GM23338 (cell line): ENCODE data around the gene DNASE2. TPM values are rescaled to one million over a fixed set of nuclear protein-coding genes. Genes with fewer than 3 reads are reported as not detected.

Experiments
- ATAC-seq: fragments of 200-7000 bp; cut with Tn5 transposase; 3 replicates; pipeline ENCODE4 v1.9.1; 2020
- DNase-seq: peaks from one replicate; pipeline ENCODE4 v3.0.0-alpha.2; 2015; ENCODE audit warnings: low spot score
- H2AFZ ChIP-seq: fragments of 200-600 bp; sonication (generic); 2 replicates; pipeline ENCODE4 v1.8.0; 2016; ENCODE audit warnings: antibody characterized with exemption, mild to moderate bottlenecking, moderate library complexity
- H3F3A ChIP-seq: fragments of 200-600 bp; sonication (generic); replicated peaks from 2 replicates; pipeline ENCODE4 v1.8.0; 2017; ENCODE audit warnings: antibody characterized with exemption, mixed run types, low read depth
- H3K27ac ChIP-seq: fragments of 200-600 bp; sonication (generic); 2 replicates; pipeline ENCODE4 v1.6.1; 2016; ENCODE audit warnings: low read depth
- H3K27me3 ChIP-seq: fragments of 200-600 bp; sonication (generic); 2 replicates; pipeline ENCODE4 v1.8.0; 2016; ENCODE audit warnings: mild to moderate bottlenecking, mixed run types, moderate library complexity; ENCODE audit not compliant: insufficient read depth
- H3K36me3 ChIP-seq: fragments of 200-600 bp; sonication (generic); 2 replicates; pipeline ENCODE4 v1.8.0; 2016; ENCODE audit warnings: mild to moderate bottlenecking; ENCODE audit not compliant: insufficient read depth
- H3K4me1 ChIP-seq: fragments of 200-600 bp; sonication (generic); 2 replicates; pipeline ENCODE4 v1.8.0; 2016; ENCODE audit warnings: mild to moderate bottlenecking, moderate library complexity; ENCODE audit not compliant: insufficient read depth
- H3K4me2 ChIP-seq: fragments of 200-600 bp; sonication (generic); 2 replicates; pipeline ENCODE4 v1.7.1; 2017; ENCODE audit warnings: mixed run types
- H3K4me3 ChIP-seq: fragments of 200-600 bp; sonication (generic); 2 replicates; pipeline ENCODE4 v1.6.1; 2016; ENCODE audit warnings: mixed run types
- H3K79me2 ChIP-seq: fragments of 200-600 bp; sonication (generic); replicated peaks from 2 replicates; pipeline ENCODE4 v1.8.0; 2017; ENCODE audit warnings: mild to moderate bottlenecking; ENCODE audit not compliant: insufficient read depth
- H3K9me2 ChIP-seq: fragments of 200-600 bp; sonication (generic); 2 replicates; pipeline ENCODE4 v1.8.0; 2017; ENCODE audit not compliant: insufficient read depth
- H4K20me1 ChIP-seq: fragments of 200-600 bp; sonication (generic); replicated peaks from 2 replicates; pipeline ENCODE4 v1.8.0; 2017; ENCODE audit warnings: mild to moderate bottlenecking; ENCODE audit not compliant: insufficient read depth
- H3K27ac Mint-ChIP-seq: 2 replicates; pipeline ENCODE4 v1.8.0; 2020; ENCODE audit warnings: inconsistent platforms, mild to moderate bottlenecking, moderate library complexity, mixed read lengths
- H3K27me3 Mint-ChIP-seq: 3 replicates; pipeline ENCODE4 v1.8.0; 2022; ENCODE audit warnings: low read depth, mild to moderate bottlenecking, moderate library complexity, mixed read lengths, inconsistent platforms; ENCODE audit not compliant: insufficient read depth, poor library complexity
- H3K36me3 Mint-ChIP-seq: 3 replicates; pipeline ENCODE4 v1.8.0; 2021; ENCODE audit warnings: low read depth, mild to moderate bottlenecking, inconsistent platforms, moderate library complexity, mixed read lengths
- H3K4me1 Mint-ChIP-seq: 3 replicates; pipeline ENCODE4 v1.8.0; 2020; ENCODE audit warnings: mild to moderate bottlenecking, inconsistent platforms, mixed read lengths
- H3K4me3 Mint-ChIP-seq: 3 replicates; pipeline ENCODE4 v1.8.0; 2021; ENCODE audit warnings: moderate library complexity, mild to moderate bottlenecking, inconsistent platforms, mixed read lengths
- H3K9me3 Mint-ChIP-seq: 3 replicates; pipeline ENCODE4 v1.8.0; 2020; ENCODE audit warnings: moderate library complexity, mild to moderate bottlenecking, inconsistent platforms, mixed read lengths
- CREB1 ChIP-seq: fragments of 250-450 bp; sonication (Bioruptor Pico); IDR thresholded peaks from 2 replicates; pipeline ENCODE4 v1.5.0; 2020; ENCODE audit warnings: low read depth, mild to moderate bottlenecking, moderate library complexity
- EZH2 ChIP-seq: fragments of 200-600 bp; sonication (generic); IDR thresholded peaks from one replicate; pipeline ENCODE4 v1.8.0; 2017; ENCODE audit warnings: antibody characterized with exemption, mild to moderate bottlenecking, low read depth; ENCODE audit not compliant: unreplicated experiment
- EZH2phosphoT487 ChIP-seq: fragments of 200-600 bp; sonication (generic); IDR thresholded peaks from one replicate; pipeline ENCODE4 v1.8.1; 2018; ENCODE audit warnings: antibody characterized with exemption; ENCODE audit not compliant: unreplicated experiment
- JUNB ChIP-seq: IDR thresholded peaks from one replicate; pipeline ENCODE4 v1.6.1; 2016; ENCODE audit warnings: antibody characterized with exemption; ENCODE audit not compliant: unreplicated experiment
- STAT1 ChIP-seq: IDR thresholded peaks from one replicate; pipeline ENCODE4 v1.6.1; 2016; ENCODE audit warnings: antibody characterized with exemption; ENCODE audit not compliant: unreplicated experiment
- ZNF114 ChIP-seq: fragments of 250-450 bp; sonication (Bioruptor Pico); IDR thresholded peaks from 2 replicates; pipeline ENCODE4 v1.5.0; 2020; ENCODE audit warnings: mild to moderate bottlenecking, moderate library complexity
- polyA plus RNA-seq: library from polyadenylated mRNA; unstranded; fragments of >200 nt; fragmentation: Nextera tagmentation; extraction: Ambion mirVana; gene quantifications from 2 replicates; pipeline ENCODE4 v1.2.1, GENCODE V29; 2016
- total RNA-seq: library from RNA; depleted of rRNA; stranded (reverse); fragments of >200 nt; shearing (Covaris generic); gene quantifications from 2 replicates; pipeline ENCODE4 v1.2.3, GENCODE V29; 2014
- TF ChIP-seq, protein P1 (sequence below): IDR thresholded peaks from one replicate; pipeline ENCODE4 v1.6.1; 2018; ENCODE audit warnings: antibody characterized with exemption; ENCODE audit not compliant: unreplicated experiment
- TF ChIP-seq, protein P2 (sequence below), 2 experiments: fragments of 200-600 bp in 1 of 2; sonication (generic) in 1 of 2; conservative IDR thresholded peaks; 2 replicates each; pipeline versions ENCODE4 v1.5.1 to v1.6.1; 2016 to 2017; ENCODE audit warnings: antibody characterized with exemption in 2 of 2, low read depth in 2 of 2, mild to moderate bottlenecking in 2 of 2, moderate library complexity in 1 of 2

DNASE2 gene
- total and polyA plus RNA-seq, 2 experiments from 2014 or later = 17.4 to 35.0 TPM

DNA sequence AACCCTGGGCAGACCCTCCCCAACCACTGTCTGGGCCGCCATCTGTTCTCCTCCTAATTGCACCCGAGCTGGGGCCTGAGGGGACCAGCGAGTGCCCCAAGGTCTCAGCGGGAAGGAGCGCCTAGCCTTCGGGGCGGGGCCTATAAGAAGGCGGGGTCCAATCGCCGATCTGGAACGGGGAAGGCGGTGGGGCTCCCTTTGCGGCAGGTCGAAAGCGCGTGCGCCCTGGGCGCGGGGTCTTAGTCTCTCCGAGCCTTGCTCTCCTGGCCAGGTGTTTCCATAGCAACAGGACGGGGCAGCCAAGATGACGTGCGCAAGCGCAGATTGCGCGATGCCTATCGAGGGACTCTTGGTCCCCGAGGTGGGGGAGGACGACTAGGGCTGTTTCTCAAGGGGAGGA, 40.2 kb downstream of the DNASE2 start:
- H3K27ac ChIP-seq = peak overlapping the region; percentile 78
- no peak overlapping the region for H2AFZ ChIP-seq
- no peaks in the 10 kb centered on the region for H3K36me3 ChIP-seq
- Mint-ChIP-seq H3K4me3 (peak overlapping the region; percentile 79), H3K27me3 (peaks cover 17% of the 10 kb centered on the region), H3K4me1 (peaks cover 40% of the 10 kb centered on the region), H3K36me3 (peaks cover 9% of the 10 kb centered on the region; the same call in 1 of the 3 replicates), H3K27ac (peak overlapping the region; percentile 98), H3K9me3 (no peaks in the 10 kb centered on the region; the same call in 2 of the 3 replicates)
- H3K27me3 ChIP-seq = no peaks in the 10 kb centered on the region
- H3K4me1 ChIP-seq = peaks cover 19% of the 10 kb centered on the region
- TF ChIP-seq EZH2 (no peak), EZH2phosphoT487 (no peak), CREB1 (0 out of 2 replicates have a peak, but pooled peaks have one; percentile 26)
- TF ChIP-seq, protein P1, sequence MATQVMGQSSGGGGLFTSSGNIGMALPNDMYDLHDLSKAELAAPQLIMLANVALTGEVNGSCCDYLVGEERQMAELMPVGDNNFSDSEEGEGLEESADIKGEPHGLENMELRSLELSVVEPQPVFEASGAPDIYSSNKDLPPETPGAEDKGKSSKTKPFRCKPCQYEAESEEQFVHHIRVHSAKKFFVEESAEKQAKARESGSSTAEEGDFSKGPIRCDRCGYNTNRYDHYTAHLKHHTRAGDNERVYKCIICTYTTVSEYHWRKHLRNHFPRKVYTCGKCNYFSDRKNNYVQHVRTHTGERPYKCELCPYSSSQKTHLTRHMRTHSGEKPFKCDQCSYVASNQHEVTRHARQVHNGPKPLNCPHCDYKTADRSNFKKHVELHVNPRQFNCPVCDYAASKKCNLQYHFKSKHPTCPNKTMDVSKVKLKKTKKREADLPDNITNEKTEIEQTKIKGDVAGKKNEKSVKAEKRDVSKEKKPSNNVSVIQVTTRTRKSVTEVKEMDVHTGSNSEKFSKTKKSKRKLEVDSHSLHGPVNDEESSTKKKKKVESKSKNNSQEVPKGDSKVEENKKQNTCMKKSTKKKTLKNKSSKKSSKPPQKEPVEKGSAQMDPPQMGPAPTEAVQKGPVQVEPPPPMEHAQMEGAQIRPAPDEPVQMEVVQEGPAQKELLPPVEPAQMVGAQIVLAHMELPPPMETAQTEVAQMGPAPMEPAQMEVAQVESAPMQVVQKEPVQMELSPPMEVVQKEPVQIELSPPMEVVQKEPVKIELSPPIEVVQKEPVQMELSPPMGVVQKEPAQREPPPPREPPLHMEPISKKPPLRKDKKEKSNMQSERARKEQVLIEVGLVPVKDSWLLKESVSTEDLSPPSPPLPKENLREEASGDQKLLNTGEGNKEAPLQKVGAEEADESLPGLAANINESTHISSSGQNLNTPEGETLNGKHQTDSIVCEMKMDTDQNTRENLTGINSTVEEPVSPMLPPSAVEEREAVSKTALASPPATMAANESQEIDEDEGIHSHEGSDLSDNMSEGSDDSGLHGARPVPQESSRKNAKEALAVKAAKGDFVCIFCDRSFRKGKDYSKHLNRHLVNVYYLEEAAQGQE = no peak
- no peaks in the 10 kb centered on the region for H3K9me2 ChIP-seq
- H3K79me2 ChIP-seq = peaks cover 8% of the 10 kb centered on the region
- H3K4me2 ChIP-seq = peak overlapping the region; percentile 76
- peak overlapping the region; percentile 54 for H3K4me3 ChIP-seq
- H4K20me1 ChIP-seq = peaks cover 11% of the 10 kb centered on the region
- peaks cover 40% of the 10 kb centered on the region for H3F3A ChIP-seq
- DNase-seq = peak; percentile 100
- peak; percentile 73 for ATAC-seq

DNA sequence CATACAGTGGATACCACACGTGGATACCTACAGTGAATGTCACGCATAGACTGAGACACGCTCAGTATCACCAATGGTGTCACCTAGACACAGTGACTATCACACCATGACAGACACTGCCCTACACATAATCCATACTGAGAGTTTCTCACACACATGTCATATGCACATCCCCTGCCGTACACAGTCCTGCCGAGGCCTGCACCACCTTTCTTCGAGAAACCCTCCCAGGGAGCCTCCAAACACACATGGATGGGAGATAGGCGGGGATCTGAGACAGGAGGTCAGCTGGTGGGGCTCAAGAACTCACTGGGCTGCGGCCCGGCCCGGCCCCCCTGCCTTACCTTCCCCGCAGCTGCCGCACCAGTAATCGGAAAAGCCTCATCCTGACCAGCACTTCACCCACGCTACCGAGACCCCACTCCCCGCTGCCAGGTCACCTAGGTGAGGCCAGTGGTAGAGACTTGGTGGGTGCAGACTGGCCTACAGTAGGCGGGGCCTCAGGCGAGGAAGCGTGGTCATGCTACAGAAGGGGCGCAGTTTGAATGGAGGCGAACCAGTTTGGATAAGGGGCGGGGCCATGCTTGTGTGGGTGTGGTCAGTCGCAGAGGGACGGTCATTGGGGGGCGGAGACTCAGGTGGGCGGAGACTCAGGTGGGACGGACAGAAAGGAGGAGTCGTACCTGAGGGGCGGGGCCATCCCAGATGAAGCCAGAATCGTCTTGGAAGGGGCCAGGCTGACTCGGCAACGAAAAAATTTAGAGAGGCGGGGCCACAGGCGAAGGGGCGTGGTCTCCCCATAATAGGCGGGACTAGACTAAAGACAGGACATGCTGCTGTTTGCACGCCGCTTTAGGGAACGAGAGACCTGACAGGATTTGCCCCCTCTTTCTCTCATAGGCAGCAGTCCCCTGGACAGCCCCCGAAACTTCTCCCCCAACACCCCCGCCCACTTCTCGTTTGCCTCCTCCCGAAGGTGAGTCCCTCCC, 40.9 kb downstream of the DNASE2 start:
- no peaks in the 10 kb centered on the region for H3K9me2 ChIP-seq
- H3K4me3 ChIP-seq = peak overlapping the region; percentile 92
- peaks cover 45% of the 10 kb centered on the region for H3F3A ChIP-seq
- Mint-ChIP-seq H3K36me3 (peaks cover 9% of the 10 kb centered on the region; the same call in 1 of the 3 replicates), H3K4me3 (peak overlapping the region; percentile 79), H3K4me1 (peaks cover 40% of the 10 kb centered on the region), H3K27me3 (peaks cover 19% of the 10 kb centered on the region), H3K9me3 (no peaks in the 10 kb centered on the region; the same call in 2 of the 3 replicates), H3K27ac (peak overlapping the region; percentile 98)
- H3K27me3 ChIP-seq = peaks cover 2% of the 10 kb centered on the region; the same call in 1 of the 2 replicates
- H3K79me2 ChIP-seq = peaks cover 8% of the 10 kb centered on the region
- H3K36me3 ChIP-seq = no peaks in the 10 kb centered on the region
- H2AFZ ChIP-seq = no peak overlapping the region
- peak overlapping the region; percentile 78 for H3K27ac ChIP-seq
- peaks cover 25% of the 10 kb centered on the region for H3K4me1 ChIP-seq
- ATAC-seq = peak; percentile 59
- H3K4me2 ChIP-seq = peak overlapping the region; percentile 94
- peaks cover 11% of the 10 kb centered on the region for H4K20me1 ChIP-seq
- peak; percentile 98 for DNase-seq
- no peak for TF ChIP-seq ZNF114
- TF ChIP-seq EZH2phosphoT487 = no peak
- TF ChIP-seq CREB1 = no peak
- TF ChIP-seq STAT1 = no peak
- TF ChIP-seq, protein P2, sequence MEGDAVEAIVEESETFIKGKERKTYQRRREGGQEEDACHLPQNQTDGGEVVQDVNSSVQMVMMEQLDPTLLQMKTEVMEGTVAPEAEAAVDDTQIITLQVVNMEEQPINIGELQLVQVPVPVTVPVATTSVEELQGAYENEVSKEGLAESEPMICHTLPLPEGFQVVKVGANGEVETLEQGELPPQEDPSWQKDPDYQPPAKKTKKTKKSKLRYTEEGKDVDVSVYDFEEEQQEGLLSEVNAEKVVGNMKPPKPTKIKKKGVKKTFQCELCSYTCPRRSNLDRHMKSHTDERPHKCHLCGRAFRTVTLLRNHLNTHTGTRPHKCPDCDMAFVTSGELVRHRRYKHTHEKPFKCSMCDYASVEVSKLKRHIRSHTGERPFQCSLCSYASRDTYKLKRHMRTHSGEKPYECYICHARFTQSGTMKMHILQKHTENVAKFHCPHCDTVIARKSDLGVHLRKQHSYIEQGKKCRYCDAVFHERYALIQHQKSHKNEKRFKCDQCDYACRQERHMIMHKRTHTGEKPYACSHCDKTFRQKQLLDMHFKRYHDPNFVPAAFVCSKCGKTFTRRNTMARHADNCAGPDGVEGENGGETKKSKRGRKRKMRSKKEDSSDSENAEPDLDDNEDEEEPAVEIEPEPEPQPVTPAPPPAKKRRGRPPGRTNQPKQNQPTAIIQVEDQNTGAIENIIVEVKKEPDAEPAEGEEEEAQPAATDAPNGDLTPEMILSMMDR (conservative IDR thresholded peaks at IDR 0.05; ENCODE audit: low read depth in 2 of 2) = no peak
- TF ChIP-seq JUNB = no peak
